Measurements from ENCODE around the gene PPP2R2B.
"Not testable (repeated sequence)": the region's sequence is repeated elsewhere in the genome, so short reads cannot be mapped to it uniquely, and the experiment has no call there.

- TF ChIP-seq CTCF (IDR thresholded peaks at IDR 0.05); EP300 (IDR thresholded peaks at IDR 0.05; ENCODE audit: low read depth): not testable (repeated sequence)
Observed at GRCh38 chr5:146728746-146729145, 149.8 kb downstream of the PPP2R2B start.

Measured in transverse colon (tissue), 3 donors.